Tibial nerve (tissue), 4 donors: ENCODE results near the gene TCTN3. TPM values are rescaled to one million over a fixed set of nuclear protein-coding genes. Genes with fewer than 3 reads are reported as not detected.

Experiments
- DNase-seq, 2 donors: peaks; one replicate each; pipeline ENCODE4 v3.0.0-alpha.2; 2019; ENCODE audit warnings: low spot score in 2 of 2
- H3K27ac ChIP-seq, 4 donors: fragments of 200-600 bp; sonication (generic) in 3 of 4; one replicate each; pipeline ENCODE4 v1.5.1; 2017 to 2019; ENCODE audit warnings: mild to moderate bottlenecking in 1 of 4
- H3K27me3 ChIP-seq, 2 donors: fragments of 200-600 bp; sonication (generic) in 1 of 2; one replicate each; pipeline versions ENCODE4 v1.5.1 to v1.6.0; 2017 to 2019
- H3K36me3 ChIP-seq, 3 donors: fragments of 200-600 bp; sonication (generic); one replicate each; pipeline ENCODE4 v1.5.1; 2018 to 2019
- H3K4me1 ChIP-seq, 4 donors: fragments of 200-600 bp; sonication (generic) in 3 of 4; one replicate each; pipeline ENCODE4 v1.5.1; 2017 to 2019
- H3K4me3 ChIP-seq, 4 donors: fragments of 200-600 bp; sonication (generic) in 3 of 4; one replicate each; pipeline ENCODE4 v1.5.1; 2017 to 2019; ENCODE audit warnings: mild to moderate bottlenecking in 1 of 4, moderate library complexity in 1 of 4
- H3K9me3 ChIP-seq, 4 donors: fragments of 200-600 bp; sonication (generic) in 3 of 4; one replicate each; pipeline ENCODE4 v1.5.1; 2017 to 2019
- CTCF ChIP-seq, 5 experiments: fragments of 200-600 bp in 3 of 5; fragments of 450-650 bp in 2 of 5; sonication (generic) in 3 of 5; IDR thresholded peaks; one replicate each; pipeline ENCODE4 v1.5.1; 2016 to 2019; ENCODE audit warnings: antibody characterized with exemption in 5 of 5, mild to moderate bottlenecking in 3 of 5, moderate library complexity in 2 of 5
- EP300 ChIP-seq, 2 donors: sonication (generic); formaldehyde crosslinking; IDR thresholded peaks; one replicate each; pipeline ENCODE4 v1.6.1; 2017; ENCODE audit warnings: antibody characterized with exemption in 2 of 2, mild to moderate bottlenecking in 1 of 2
- POLR2A ChIP-seq, 2 donors: fragments of 450-650 bp; IDR thresholded peaks; one replicate each; pipeline ENCODE4 v1.6.1; 2017; ENCODE audit warnings: antibody characterized with exemption in 2 of 2, mild to moderate bottlenecking in 2 of 2, moderate library complexity in 2 of 2
- WGBS, 2 donors: methylation state at CpG; one replicate each; pipeline ENCODE4 v1.1.5; 2018; 5-methylcytosine and 5-hydroxymethylcytosine counted together
- total RNA-seq, 4 donors: library from RNA; depleted of rRNA; stranded (reverse); fragments of >200 nt; gene quantifications; one replicate each; pipeline ENCODE4 v1.1.0, GENCODE V29; 2016

Gene TCTN3
- total RNA-seq, 4 donors from 2014 or later = 18.6 to 34.3 (median 21.7) TPM

- Histone ChIP-seq H3K36me3 (peaks cover 0 to 64% (median 7%) of the 10 kb centered on the region in 3 donors), H3K9me3 (no peaks in the 10 kb centered on the region), H3K4me3 (no peak overlapping the region), H3K27me3 (no peaks in the 10 kb centered on the region), H3K27ac (no peak overlapping the region), H3K4me1 (peaks cover 0 to 18% (median 6%) of the 10 kb centered on the region in 4 donors)
- 52 to 55% methylated on average over 2 of the region's 2 CpGs for WGBS, 2 donors
- no peak for DNase-seq
- TF ChIP-seq CTCF (IDR thresholded peaks at IDR 0.05) = no peak
Observed at GRCh38 chr10:95650232-95650631, 43.5 kb downstream of the TCTN3 start.

- Histone ChIP-seq H3K27ac (no peak overlapping the region), H3K4me3 (no peak overlapping the region), H3K4me1 (no peaks in the 10 kb centered on the region), H3K9me3 (no peaks in the 10 kb centered on the region), H3K36me3 (peaks cover 0 to 65% (median 7%) of the 10 kb centered on the region in 3 donors), H3K27me3 (no peaks in the 10 kb centered on the region)
- DNase-seq = no peak
- WGBS, 2 donors = 89 to 93% methylated on average over 1 of the region's 1 CpG
- TF ChIP-seq EP300 (IDR thresholded peaks at IDR 0.05) (no peak), POLR2A (IDR thresholded peaks at IDR 0.05) (no peak), CTCF (IDR thresholded peaks at IDR 0.05) (no peak)
Observed at GRCh38 chr10:95648138-95648537, 45.6 kb downstream of the TCTN3 start.

GRCh38 chr10:95646160-95646559, 47.6 kb downstream of the TCTN3 start:
- Histone ChIP-seq H3K4me1 (no peaks in the 10 kb centered on the region), H3K4me3 (no peak overlapping the region), H3K27ac (no peak overlapping the region), H3K27me3 (no peaks in the 10 kb centered on the region), H3K36me3 (peaks cover 0 to 66% (median 2%) of the 10 kb centered on the region in 3 donors), H3K9me3 (no peaks in the 10 kb centered on the region)
- DNase-seq = no peak
- WGBS, 2 donors = 100% methylated on average over 1 of the region's 1 CpG
- no peak for TF ChIP-seq POLR2A (IDR thresholded peaks at IDR 0.05)
- TF ChIP-seq CTCF (IDR thresholded peaks at IDR 0.05) = no peak
- TF ChIP-seq EP300 (IDR thresholded peaks at IDR 0.05) = no peak

GRCh38 chr10:95644901-95645300, 48.8 kb downstream of the TCTN3 start:
- TF ChIP-seq EP300 (IDR thresholded peaks at IDR 0.05) (no peak), CTCF (IDR thresholded peaks at IDR 0.05) (no peak), POLR2A (IDR thresholded peaks at IDR 0.05) (no peak)
- no peaks in the 10 kb centered on the region for H3K4me1 ChIP-seq
- no peak for DNase-seq
- no peaks in the 10 kb centered on the region for H3K27me3 ChIP-seq
- no peak overlapping the region for H3K27ac ChIP-seq
- no peaks in the 10 kb centered on the region for H3K9me3 ChIP-seq
- H3K36me3 ChIP-seq = peaks cover 0 to 66% (median 10%) of the 10 kb centered on the region in 3 donors
- 24 to 57% methylated on average over 1 of the region's 1 CpG for WGBS, 2 donors
- no peak overlapping the region for H3K4me3 ChIP-seq

GRCh38 chr10:95640891-95641315, 52.8 kb downstream of the TCTN3 start:
- H3K9me3 ChIP-seq = no peaks in the 10 kb centered on the region
- 100% methylated on average over 1 of the region's 1 CpG for WGBS, 2 donors
- H3K27ac ChIP-seq = no peak overlapping the region
- no peaks in the 10 kb centered on the region for H3K4me1 ChIP-seq
- peaks cover 0 to 76% (median 10%) of the 10 kb centered on the region in 3 donors for H3K36me3 ChIP-seq
- no peaks in the 10 kb centered on the region for H3K27me3 ChIP-seq
- TF ChIP-seq CTCF (IDR thresholded peaks at IDR 0.05) (no peak), POLR2A (IDR thresholded peaks at IDR 0.05) (no peak), EP300 (IDR thresholded peaks at IDR 0.05) (no peak)
- no peak overlapping the region for H3K4me3 ChIP-seq
- no peak for DNase-seq
